ENCODE data around the gene RFC1. TPM values are rescaled to one million over a fixed set of nuclear protein-coding genes. Genes with fewer than 3 reads are reported as not detected.

RFC1 gene
- total and polyA plus RNA-seq, 4 donors, result 13.3 to 45.2 (median 30.8) TPM

GRCh38 chr4:39330353-39330752 is 35.8 kb downstream of the RFC1 start:
- WGBS, result 61% methylated on average over 1 of the region's 1 CpG
- H3K4me3 ChIP-seq (ENCODE audit: low read depth in 1 of 3, low read length in 3 of 3), result no peak overlapping the region
- H3K9me3 ChIP-seq (ENCODE audit: control insufficient read depth in 4 of 4, low read length in 3 of 4), result no peaks in the 10 kb centered on the region
- TF ChIP-seq TAF1 (conservative IDR thresholded peaks at IDR 0.05), result peak; percentile 28
- TF ChIP-seq ZBTB33 (IDR thresholded peaks at IDR 0.05), result no peak
- peak; percentile 41 for TF ChIP-seq FOXA2 (IDR thresholded peaks at IDR 0.05)
- TF ChIP-seq ATF3 (IDR thresholded peaks at IDR 0.05), result no peak
- TF ChIP-seq CTCF (IDR thresholded peaks at IDR 0.05; ENCODE audit: low read depth, low read length, missing input control), result no peak
- peak; percentile 60 to 73 for TF ChIP-seq RAD21 (IDR thresholded peaks at IDR 0.05)
- TF ChIP-seq HNF4A (conservative IDR thresholded peaks at IDR 0.05), result peak; percentile 48 to 62
- no peak for TF ChIP-seq SP1 (IDR thresholded peaks at IDR 0.05)
- peak in 1 of 2 donors; percentile 50 for TF ChIP-seq RXRA (IDR thresholded peaks at IDR 0.05)
- TF ChIP-seq GABPA (IDR thresholded peaks at IDR 0.05 in 1 of 2, conservative IDR thresholded peaks at IDR 0.05 in 1 of 2), result no peak
- no peak for TF ChIP-seq HNF4G (IDR thresholded peaks at IDR 0.05)
- TF ChIP-seq JUND (IDR thresholded peaks at IDR 0.05), result no peak
- no peak for TF ChIP-seq NR2F2 (IDR thresholded peaks at IDR 0.05)
- no peak for TF ChIP-seq FOXA1 (IDR thresholded peaks at IDR 0.05)
- TF ChIP-seq REST (IDR thresholded peaks at IDR 0.05), result peak; percentile 30
- TF ChIP-seq YY1 (IDR thresholded peaks at IDR 0.05), result peak; percentile 22
- no peak for TF ChIP-seq EGR1 (IDR thresholded peaks at IDR 0.05; ENCODE audit: low read depth in 2 of 2)
- no peak for TF ChIP-seq MAX (IDR thresholded peaks at IDR 0.05)
- peaks cover 0 to 6% (median 0%) of the 10 kb centered on the region in 4 donors for H3K36me3 ChIP-seq (ENCODE audit: control insufficient read depth in 4 of 4, insufficient read depth in 3 of 4, low read depth in 1 of 4, low read length in 3 of 4)
- H3K27ac ChIP-seq (ENCODE audit: low read depth in 1 of 2, low read length in 2 of 2), result no peak overlapping the region
- peaks cover 2 to 11% (median 5%) of the 10 kb centered on the region in 4 donors for H3K4me1 ChIP-seq (ENCODE audit: control insufficient read depth in 4 of 4, insufficient read depth in 4 of 4, low read length in 3 of 4)
- H3K9ac ChIP-seq (ENCODE audit: low read depth in 1 of 2, low read length in 2 of 2), result no peak overlapping the region
- no peaks in the 10 kb centered on the region for H3K27me3 ChIP-seq (ENCODE audit: control insufficient read depth in 4 of 4, insufficient read depth in 4 of 4, low read length in 3 of 4)
- no peak for DNase-seq (ENCODE audit: low spot score)

Data from liver (tissue), 9 donors.